IMR-90 (cell line): ENCODE results near the gene LSMEM2. TPM values are rescaled to one million over a fixed set of nuclear protein-coding genes. Genes with fewer than 3 reads are reported as not detected.

Experiments
- ATAC-seq: fragments of 200-7000 bp; cut with Tn5 transposase; 2 replicates; pipeline ENCODE4 v1.9.1; 2020; ENCODE audit warnings: low read depth, mild to moderate bottlenecking, moderate library complexity
- BruUV-seq: library from RNA; stranded (reverse); fragments of 400-500 nt; replicated peaks from 2 replicates; lab custom pipeline; 2021; lab: Mats Ljungman, UMichigan
- CTCF ChIA-PET: fragments of 300-600 bp; formaldehyde crosslinking; extraction: SDS; loops from one replicate; lab custom pipeline; 2021; ENCODE audit warnings: antibody characterized with exemption; lab: Yijun Ruan, JAX
- POLR2A ChIA-PET: fragments of 300-600 bp; sonication (Branson Sonifier 250); formaldehyde crosslinking; loops from one replicate; lab custom pipeline; 2022; ENCODE audit warnings: antibody characterized with exemption; ENCODE audit not compliant: unreplicated experiment; lab: Charles Lee
- DNase-seq: peaks from one replicate; pipeline ENCODE4 v3.0.0; 2013
- H2AFZ ChIP-seq: replicated peaks from 2 replicates; pipeline ENCODE3; 2013; ENCODE audit warnings: low read length, mild to moderate bottlenecking; ENCODE audit not compliant: poor library complexity
- H2AK5ac ChIP-seq: 2 replicates; pipeline ENCODE4 v1.6.1; 2013; ENCODE audit warnings: low read depth, low read length, inconsistent platforms
- H2AK9ac ChIP-seq: replicated peaks from 2 replicates; pipeline ENCODE3; 2013; ENCODE audit warnings: mild to moderate bottlenecking, low read depth, low read length, moderate library complexity; ENCODE audit not compliant: poor library complexity
- H2BK120ac ChIP-seq: 2 replicates; pipeline ENCODE4 v1.6.1; 2013; ENCODE audit warnings: low read depth, low read length, inconsistent platforms
- H2BK15ac ChIP-seq: 3 replicates; pipeline ENCODE4 v1.6.1; 2013; ENCODE audit warnings: low read depth, low read length, inconsistent platforms
- H2BK20ac ChIP-seq: 2 replicates; pipeline ENCODE4 v1.6.1; 2013; ENCODE audit warnings: low read depth, mild to moderate bottlenecking, inconsistent platforms, low read length, moderate library complexity
- H2BK5ac ChIP-seq: 2 replicates; pipeline ENCODE4 v1.6.1; 2013; ENCODE audit warnings: mild to moderate bottlenecking, low read depth, low read length, inconsistent platforms; ENCODE audit not compliant: poor library complexity, severe bottlenecking
- H3K14ac ChIP-seq: replicated peaks from 2 replicates; pipeline ENCODE4 v1.6.1; 2013; ENCODE audit warnings: low read depth, low read length, inconsistent platforms
- H3K18ac ChIP-seq: 2 replicates; pipeline ENCODE4 v1.6.1; 2013; ENCODE audit warnings: low read depth, low read length, control low read depth
- H3K23ac ChIP-seq: 2 replicates; pipeline ENCODE4 v1.6.1; 2013; ENCODE audit warnings: low read depth, low read length, inconsistent platforms
- H3K27ac ChIP-seq: 2 replicates; pipeline ENCODE4 v1.5.1; 2013; ENCODE audit warnings: mild to moderate bottlenecking, control low read depth, low read length; ENCODE audit not compliant: insufficient read depth
- H3K27me3 ChIP-seq: 2 replicates; pipeline ENCODE4 v1.6.1; 2013; ENCODE audit warnings: low read length; ENCODE audit not compliant: control insufficient read depth, insufficient read depth
- H3K36me3 ChIP-seq: 2 replicates; pipeline ENCODE4 v1.6.1; 2013; ENCODE audit warnings: low read length, mixed read lengths; ENCODE audit not compliant: control insufficient read depth, insufficient read depth
- H3K4ac ChIP-seq: 2 replicates; pipeline ENCODE4 v1.6.1; 2013; ENCODE audit warnings: low read depth, low read length, inconsistent platforms
- H3K4me1 ChIP-seq: 2 replicates; pipeline ENCODE4 v1.6.1; 2013; ENCODE audit warnings: low read length, mixed read lengths; ENCODE audit not compliant: control insufficient read depth, insufficient read depth
- H3K4me2 ChIP-seq: 2 replicates; pipeline ENCODE4 v1.6.1; 2013; ENCODE audit warnings: low read depth, mild to moderate bottlenecking, control low read depth, low read length, moderate library complexity
- H3K4me3 ChIP-seq: 2 replicates; pipeline ENCODE4 v1.5.1; 2013; ENCODE audit warnings: low read depth, mild to moderate bottlenecking, control low read depth, low read length, moderate library complexity; ENCODE audit not compliant: insufficient read depth
- H3K56ac ChIP-seq: 2 replicates; pipeline ENCODE4 v1.6.1; 2013; ENCODE audit warnings: low read length, inconsistent platforms; ENCODE audit not compliant: insufficient read depth; ENCODE audit errors: extremely low read depth
- H3K79me1 ChIP-seq, 2 experiments: 2 replicates each; pipeline ENCODE4 v1.6.1; 2013; ENCODE audit warnings: low read length in 2 of 2, inconsistent platforms in 1 of 2, low read depth in 1 of 2
- H3K9ac ChIP-seq: 2 replicates; pipeline ENCODE4 v1.6.1; 2013; ENCODE audit warnings: low read depth, low read length, control low read depth
- H3K9me1 ChIP-seq: 2 replicates; pipeline ENCODE4 v1.6.1; 2013; ENCODE audit warnings: low read length, inconsistent platforms; ENCODE audit not compliant: insufficient read depth
- H3K9me3 ChIP-seq: 2 replicates; pipeline ENCODE4 v1.6.1; 2013; ENCODE audit warnings: low read length; ENCODE audit not compliant: control insufficient read depth, insufficient read depth
- H4K20me1 ChIP-seq: 2 replicates; pipeline ENCODE4 v1.6.1; 2013; ENCODE audit warnings: low read length, inconsistent platforms; ENCODE audit not compliant: insufficient read depth
- H4K5ac ChIP-seq: 2 replicates; pipeline ENCODE4 v1.6.1; 2013; ENCODE audit warnings: mild to moderate bottlenecking, low read depth, low read length, control low read depth
- H4K8ac ChIP-seq, 2 experiments: 2 replicates each; pipeline ENCODE4 v1.6.1; 2013; ENCODE audit warnings: low read depth in 2 of 2, low read length in 2 of 2, control low read depth in 1 of 2, inconsistent platforms in 1 of 2
- H4K91ac ChIP-seq: 2 replicates; pipeline ENCODE4 v1.6.1; 2013; ENCODE audit warnings: low read depth, low read length, inconsistent platforms; ENCODE audit not compliant: insufficient read depth
- MAFK ChIP-seq: IDR thresholded peaks from 2 replicates; pipeline ENCODE4 v1.6.1; 2012; ENCODE audit warnings: low read depth, low read length, improper control_type of control experiment
- MAZ ChIP-seq: IDR thresholded peaks from 2 replicates; pipeline ENCODE4 v1.6.1; 2012; ENCODE audit warnings: low read depth, mild to moderate bottlenecking, low read length, improper control_type of control experiment, moderate library complexity, borderline replicate concordance
- RAD21 ChIP-seq: IDR thresholded peaks from 2 replicates; pipeline ENCODE4 v1.6.1; 2012; ENCODE audit warnings: low read length, improper control_type of control experiment
- RFX5 ChIP-seq: IDR thresholded peaks from 2 replicates; pipeline ENCODE4 v1.8.0; 2012; ENCODE audit warnings: low read depth, mild to moderate bottlenecking, low read length, moderate library complexity
- SMC3 ChIP-seq: fragments of 150-350 bp; IDR thresholded peaks from 2 replicates; pipeline ENCODE4 v1.6.1; 2016; ENCODE audit warnings: low read depth, mild to moderate bottlenecking, antibody characterized with exemption, low read length, moderate library complexity
- WGBS, 2 experiments: methylation state at CpG; one replicate each; pipeline versions ENCODE4 v1.1.5 to v1.1.7; 2013; ENCODE audit warnings: missing lambda C conversion rate in 2 of 2; ENCODE audit not compliant: insufficient read length in 1 of 2; ENCODE audit errors: extremely low coverage in 2 of 2; 5-methylcytosine and 5-hydroxymethylcytosine counted together
- dilution Hi-C: fragments of 300-500 bp; cut with HindIII; formaldehyde crosslinking; loops from one replicate; pipeline ENCODE4 v1.14.3; 2018; ENCODE audit warnings: low sequenced_read_pairs; ENCODE audit not compliant: unreplicated experiment
- in situ Hi-C: fragments of 300-500 bp; cut with MboI; formaldehyde crosslinking; loops from 3 replicates; pipeline ENCODE4 v1.14.3; 2019; ENCODE audit warnings: low sequenced_read_pairs, inconsistent platforms, mixed read lengths
- intact Hi-C: fragments of 100-400 bp; cut with micrococcal nuclease; formaldehyde crosslinking; loops from 2 replicates; pipeline ENCODE4 v1.10.0; 2022
- polyA plus RNA-seq, 3 experiments: library from polyadenylated mRNA; depleted of rRNA; stranded (reverse); fragments of >200 nt; gene quantifications; 2 replicates each; pipeline ENCODE4 v1.2.3, GENCODE V29; 2012; ENCODE audit warnings: low replicate concordance in 1 of 3
- total RNA-seq: library from RNA; depleted of rRNA; stranded (reverse); fragments of >200 nt; gene quantifications from 2 replicates; pipeline ENCODE4 v1.2.3, GENCODE V29; 2012
- TF ChIP-seq, protein P1 (sequence below): fragments of 150-350 bp; IDR thresholded peaks from 2 replicates; pipeline ENCODE4 v1.6.1; 2016; ENCODE audit warnings: low read depth, mild to moderate bottlenecking, low read length, moderate library complexity, borderline replicate concordance

Gene LSMEM2
- total and polyA plus RNA-seq, 2 of the 4 experiments (the other 2 are of a cell fraction): under 0.01 TPM; not detected in 1

GRCh38 chr3:50293079-50293801, 14.4 kb downstream of the LSMEM2 start:
- Histone ChIP-seq H2AFZ (peak overlapping the region; percentile 96), H3K4me2 (no peak overlapping the region), H2BK20ac (no peak overlapping the region), H3K9ac (no peak overlapping the region), H4K20me1 (no peaks in the 10 kb centered on the region), H3K79me1 (peaks cover 15 to 39% of the 10 kb centered on the region in 2 experiments), H4K91ac (no peak overlapping the region; the same call in 1 of the 2 replicates), H4K5ac (peak overlapping the region; percentile 90), H3K23ac (no peak overlapping the region), H4K8ac (peak overlapping the region; percentile 85 to 99), H3K18ac (no peak overlapping the region), H2BK120ac (no peak overlapping the region), H2AK9ac (peak overlapping the region; percentile 75), H2BK5ac (no peak overlapping the region), H3K27ac (no peak overlapping the region), H3K4me1 (peaks cover 9% of the 10 kb centered on the region), H2BK15ac (no peak overlapping the region), H3K14ac (no peak overlapping the region), H3K36me3 (peaks cover 17% of the 10 kb centered on the region), H3K4ac (peak overlapping the region; percentile 80), H2AK5ac (peak overlapping the region; percentile 48), H3K27me3 (no peaks in the 10 kb centered on the region), H3K56ac (no peak overlapping the region), H3K4me3 (no peak overlapping the region), H3K9me1 (peaks cover 3% of the 10 kb centered on the region), H3K9me3 (no peaks in the 10 kb centered on the region)
- DNase-seq (no peak), ATAC-seq (no peak)
- dilution Hi-C loops (no loop called here), in situ Hi-C loops (no loop called here), intact Hi-C loops (no loop called here)
- CTCF ChIA-PET: no interaction called here
- TF ChIP-seq RFX5 (no peak), SMC3 (no peak), MAZ (no peak), RAD21 (no peak), MAFK (no peak)
- TF ChIP-seq, protein P1, sequence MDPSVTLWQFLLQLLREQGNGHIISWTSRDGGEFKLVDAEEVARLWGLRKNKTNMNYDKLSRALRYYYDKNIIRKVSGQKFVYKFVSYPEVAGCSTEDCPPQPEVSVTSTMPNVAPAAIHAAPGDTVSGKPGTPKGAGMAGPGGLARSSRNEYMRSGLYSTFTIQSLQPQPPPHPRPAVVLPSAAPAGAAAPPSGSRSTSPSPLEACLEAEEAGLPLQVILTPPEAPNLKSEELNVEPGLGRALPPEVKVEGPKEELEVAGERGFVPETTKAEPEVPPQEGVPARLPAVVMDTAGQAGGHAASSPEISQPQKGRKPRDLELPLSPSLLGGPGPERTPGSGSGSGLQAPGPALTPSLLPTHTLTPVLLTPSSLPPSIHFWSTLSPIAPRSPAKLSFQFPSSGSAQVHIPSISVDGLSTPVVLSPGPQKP: no peak
- BruUV-seq: no TSS peak
- POLR2A ChIA-PET: no interaction called here
- 94% methylated on average over 8 of the region's 12 CpGs; no CpG with 5 or more reads in 1 of the 2 experiments for WGBS, 2 experiments
